A549 (cell line): ENCODE measurements around the gene ST8SIA3.

ENCODE experiments used
- CEBPB ChIP-seq, 2 experiments: fragments of >200 bp in 1 of 2; sonication (Bioruptor Twin) in 1 of 2; formaldehyde crosslinking in 1 of 2; IDR thresholded peaks; 2 replicates each; pipeline ENCODE4 v1.6.1; 2012 to 2016
- ESRRA ChIP-seq: fragments of 150-350 bp; IDR thresholded peaks from 2 replicates; pipeline ENCODE4 v1.6.1; 2014; ENCODE audit warnings: mild to moderate bottlenecking, low read length, borderline replicate concordance
- USF2 ChIP-seq: fragments of 450-650 bp; IDR thresholded peaks from 2 replicates; pipeline ENCODE4 v1.6.1; 2014; ENCODE audit warnings: antibody characterized with exemption
- ZC3H11A ChIP-seq: fragments of 450-650 bp; IDR thresholded peaks from 2 replicates; pipeline ENCODE4 v1.6.1; 2014; ENCODE audit warnings: antibody characterized with exemption, mild to moderate bottlenecking
- TF ChIP-seq, protein P1 (sequence below): fragments of >200 bp; sonication (Bioruptor Twin); formaldehyde crosslinking; IDR thresholded peaks from 3 replicates; pipeline ENCODE4 v1.5.1; 2016

GRCh38 chr18:57337890-57338289 is 14.5 kb upstream of the ST8SIA3 start:
- TF ChIP-seq ZC3H11A (no peak), USF2 (no peak), CEBPB (IDR thresholded peaks at IDR 0.05) (no peak), ESRRA (no peak)
- TF ChIP-seq, protein P1, sequence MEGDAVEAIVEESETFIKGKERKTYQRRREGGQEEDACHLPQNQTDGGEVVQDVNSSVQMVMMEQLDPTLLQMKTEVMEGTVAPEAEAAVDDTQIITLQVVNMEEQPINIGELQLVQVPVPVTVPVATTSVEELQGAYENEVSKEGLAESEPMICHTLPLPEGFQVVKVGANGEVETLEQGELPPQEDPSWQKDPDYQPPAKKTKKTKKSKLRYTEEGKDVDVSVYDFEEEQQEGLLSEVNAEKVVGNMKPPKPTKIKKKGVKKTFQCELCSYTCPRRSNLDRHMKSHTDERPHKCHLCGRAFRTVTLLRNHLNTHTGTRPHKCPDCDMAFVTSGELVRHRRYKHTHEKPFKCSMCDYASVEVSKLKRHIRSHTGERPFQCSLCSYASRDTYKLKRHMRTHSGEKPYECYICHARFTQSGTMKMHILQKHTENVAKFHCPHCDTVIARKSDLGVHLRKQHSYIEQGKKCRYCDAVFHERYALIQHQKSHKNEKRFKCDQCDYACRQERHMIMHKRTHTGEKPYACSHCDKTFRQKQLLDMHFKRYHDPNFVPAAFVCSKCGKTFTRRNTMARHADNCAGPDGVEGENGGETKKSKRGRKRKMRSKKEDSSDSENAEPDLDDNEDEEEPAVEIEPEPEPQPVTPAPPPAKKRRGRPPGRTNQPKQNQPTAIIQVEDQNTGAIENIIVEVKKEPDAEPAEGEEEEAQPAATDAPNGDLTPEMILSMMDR: no peak
